ENCODE results near the gene C5AR2. TPM values are rescaled to one million over a fixed set of nuclear protein-coding genes. Genes with fewer than 3 reads are reported as not detected.

The C5AR2 gene
- under 0.01 TPM in 1 of 2 replicates, not detected in the other for total RNA-seq

DNA sequence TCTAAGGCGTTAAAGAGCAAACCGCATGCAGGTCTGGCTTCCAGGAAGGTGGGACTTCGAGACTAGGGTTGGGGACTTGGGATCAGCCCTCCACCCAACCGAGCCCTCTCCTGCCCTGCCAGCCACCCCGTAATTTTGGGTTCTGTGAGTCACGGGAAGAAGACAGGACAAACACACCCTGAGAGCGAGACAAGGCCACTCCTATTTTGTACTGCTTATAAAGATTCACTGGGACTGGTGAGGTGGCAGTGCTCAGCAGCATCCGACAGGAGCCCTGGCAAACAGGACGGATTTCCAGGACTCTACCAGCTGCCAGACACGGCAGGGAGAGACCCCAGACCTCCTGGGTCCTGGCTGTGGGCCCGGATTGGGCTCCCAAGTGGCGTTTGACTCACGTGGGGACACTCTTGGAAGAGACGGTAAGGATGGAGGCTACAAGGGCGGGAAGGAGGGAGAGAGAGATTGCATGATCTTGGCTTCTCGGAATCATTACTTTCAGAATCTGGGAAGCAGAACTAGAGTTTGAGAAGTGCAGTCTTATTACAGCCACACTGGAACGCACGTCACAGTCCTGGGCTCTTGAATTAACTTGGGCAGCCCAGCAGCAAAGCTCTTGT lies at the start of gene C5AR2:
Gene C5AR2 (plus strand): TSS at position 245 of the 617 bp plus-strand sequence. CDS start 8,625 bp downstream, outside the sequence.

DNA sequence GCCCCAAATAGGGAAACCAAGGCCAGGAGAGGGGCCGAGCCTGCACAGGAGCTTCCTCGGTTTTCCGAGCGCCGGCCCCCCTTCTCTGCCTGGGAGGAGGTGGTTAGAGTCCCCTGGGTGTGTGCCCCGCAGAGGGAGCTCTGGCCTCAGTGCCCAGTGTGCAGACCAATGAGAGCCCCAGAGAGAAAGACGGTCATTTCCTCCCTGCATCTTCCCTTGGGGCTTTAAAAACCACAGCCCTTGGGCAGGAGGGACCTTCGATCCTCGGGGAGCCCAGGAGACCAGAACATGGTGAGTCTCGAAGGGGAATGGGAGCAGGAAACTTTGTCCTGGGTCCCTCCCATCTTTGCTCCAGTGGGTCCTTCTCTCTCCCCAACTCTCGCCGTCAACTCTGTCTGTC lies 22.4 kb upstream of the C5AR2 start, which contains the start of gene C5AR1:
Gene C5AR1 (plus strand): TSS at position 254 of the 400 bp plus-strand sequence. CDS start 35 bp downstream, at position 289.

DNA sequence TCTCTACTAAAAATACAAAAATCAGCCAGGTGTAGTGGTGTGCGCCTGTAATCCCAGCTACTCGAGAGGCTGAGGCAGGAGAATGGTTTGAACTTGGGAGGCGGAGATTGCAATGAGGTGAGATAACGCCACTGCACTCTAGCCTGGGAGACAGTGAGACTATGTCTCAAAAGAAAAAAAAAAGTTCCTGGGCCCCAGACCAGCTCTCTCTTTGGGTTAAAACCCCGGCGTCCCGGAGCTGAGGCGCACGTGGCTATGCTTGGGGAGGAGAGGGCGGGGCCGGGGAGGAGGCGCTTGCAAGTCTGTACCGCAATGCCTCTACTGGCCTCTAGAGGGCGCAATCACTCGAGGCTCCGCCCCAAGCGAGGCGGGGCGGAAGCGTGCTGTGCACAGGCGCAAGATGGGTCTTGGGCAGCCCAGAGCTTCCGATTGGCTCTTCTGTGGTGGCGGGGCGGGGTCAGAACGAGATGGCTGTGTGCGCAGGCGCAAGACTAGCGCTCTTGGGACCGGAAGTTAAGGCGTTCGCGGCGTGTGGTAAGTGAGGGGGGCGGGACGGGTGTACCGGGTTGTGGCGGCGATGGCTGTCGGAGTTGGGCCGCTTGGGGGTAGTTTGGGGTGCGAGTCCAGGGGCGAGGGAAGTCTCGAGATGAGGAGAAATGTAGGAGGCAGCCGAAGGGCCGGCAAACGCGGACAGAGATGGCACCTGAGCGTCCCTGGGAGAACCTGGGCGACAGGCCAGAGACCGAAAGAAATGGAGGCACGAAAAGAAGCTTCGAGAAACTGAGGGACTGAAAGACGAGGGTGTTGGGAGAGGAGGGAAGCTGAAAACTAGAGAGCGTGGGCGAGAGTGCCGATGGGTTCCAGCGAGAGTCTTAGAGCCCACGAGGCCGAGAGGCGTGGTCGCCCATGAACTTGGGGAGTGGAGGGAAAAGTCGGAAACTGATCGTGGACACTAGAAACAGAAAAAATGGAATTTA lies 17.1 kb downstream of the C5AR2 start, which contains the start of gene DHX34:
Gene DHX34 (plus strand): TSS at position 497 of the 977 bp plus-strand sequence. CDS start 3,716 bp downstream, outside the sequence.

Other genes with a start within 250 kb of the C5AR2 start
- gene ZC3H4, start 218.4 kb upstream of the C5AR2 start, total RNA-seq: 14.8 and 17.6 TPM in 2 replicates
- gene SAE1, start 201.3 kb upstream of the C5AR2 start, total RNA-seq: 143 and 253 TPM in 2 replicates
- 12.2 and 27.0 TPM in 2 replicates for gene BBC3, start 101.0 kb upstream of the C5AR2 start, total RNA-seq
- gene CCDC9, start 75.7 kb upstream of the C5AR2 start, total RNA-seq: 9.5 and 13.2 TPM in 2 replicates
- 2.4 and 3.1 TPM in 2 replicates for gene INAFM1, start 57.3 kb upstream of the C5AR2 start, total RNA-seq
- gene C5AR1, start 22.3 kb upstream of the C5AR2 start, total RNA-seq: 0.12 and 0.66 TPM in 2 replicates
- gene DHX34, start 17.1 kb downstream of the C5AR2 start, total RNA-seq: 12.3 and 15.6 TPM in 2 replicates
- gene MEIS3, start 87.4 kb downstream of the C5AR2 start, total RNA-seq: 67.5 and 99.3 TPM in 2 replicates
- under 0.01 TPM in 1 of 2 replicates, not detected in the other for gene SLC8A2, start 139.7 kb downstream of the C5AR2 start, total RNA-seq
- 4.0 and 5.9 TPM in 2 replicates for gene KPTN, start 152.0 kb downstream of the C5AR2 start, total RNA-seq
- gene NAPA, start 182.9 kb downstream of the C5AR2 start, total RNA-seq: 79.2 and 85.4 TPM in 2 replicates
- 0.12 and 0.44 TPM in 2 replicates for gene ZNF541, start 241.0 kb downstream of the C5AR2 start, total RNA-seq